Neural progenitor cell (in vitro differentiated cells): ENCODE measurements around the gene ATP8B4. TPM values are rescaled to one million over a fixed set of nuclear protein-coding genes. Genes with fewer than 3 reads are reported as not detected.

Experiments
- DNase-seq: peaks from one replicate; pipeline ENCODE4 v3.0.0-alpha.2; 2016; ENCODE audit warnings: low spot score
- H2AFZ ChIP-seq: fragments of 200-600 bp; sonication (generic); replicated peaks from 2 replicates; pipeline ENCODE4 v1.6.1; 2016; ENCODE audit warnings: antibody characterized with exemption
- H3F3A ChIP-seq: fragments of 200-600 bp; sonication (generic); 2 replicates; pipeline ENCODE4 v1.6.1; 2016; ENCODE audit warnings: antibody characterized with exemption, low read depth
- H3K27ac ChIP-seq: fragments of 200-600 bp; sonication (generic); 2 replicates; pipeline ENCODE4 v1.5.1; 2016; ENCODE audit warnings: mild to moderate bottlenecking
- H3K27me3 ChIP-seq: fragments of 200-600 bp; sonication (generic); 2 replicates; pipeline ENCODE4 v1.6.1; 2016; ENCODE audit warnings: mild to moderate bottlenecking, moderate library complexity
- H3K36me3 ChIP-seq: fragments of 200-600 bp; sonication (generic); 2 replicates; pipeline ENCODE4 v1.5.1; 2016
- H3K4me1 ChIP-seq: fragments of 200-600 bp; sonication (generic); 2 replicates; pipeline ENCODE4 v1.6.1; 2016; ENCODE audit warnings: mixed run types
- H3K4me2 ChIP-seq: fragments of 200-600 bp; sonication (generic); 2 replicates; pipeline ENCODE4 v1.6.1; 2016
- H3K4me3 ChIP-seq: fragments of 200-600 bp; sonication (generic); 2 replicates; pipeline ENCODE4 v1.5.1; 2016
- H3K79me2 ChIP-seq: fragments of 200-600 bp; sonication (generic); 2 replicates; pipeline ENCODE4 v1.6.1; 2016; ENCODE audit warnings: low read depth
- H3K9ac ChIP-seq: fragments of 200-600 bp; sonication (generic); 2 replicates; pipeline ENCODE4 v1.6.1; 2016
- H3K9me3 ChIP-seq: fragments of 200-600 bp; sonication (generic); 2 replicates; pipeline ENCODE4 v1.5.1; 2016; ENCODE audit warnings: low read depth
- H4K20me1 ChIP-seq: fragments of 200-600 bp; sonication (generic); 2 replicates; pipeline ENCODE4 v1.6.1; 2016; ENCODE audit warnings: low read depth
- H3K27ac Mint-ChIP-seq: 3 replicates; pipeline ENCODE4 v1.8.0; 2021; ENCODE audit warnings: mixed read lengths
- H3K27me3 Mint-ChIP-seq: 2 replicates; pipeline ENCODE4 v1.8.0; 2022; ENCODE audit warnings: low read depth, mild to moderate bottlenecking, inconsistent platforms, moderate library complexity, mixed read lengths; ENCODE audit not compliant: insufficient read depth
- H3K36me3 Mint-ChIP-seq: 3 replicates; pipeline ENCODE4 v1.8.0; 2021; ENCODE audit warnings: mixed read lengths
- H3K4me1 Mint-ChIP-seq: 3 replicates; pipeline ENCODE4 v1.8.0; 2021; ENCODE audit warnings: mixed read lengths
- H3K4me3 Mint-ChIP-seq: 3 replicates; pipeline ENCODE4 v1.8.0; 2021; ENCODE audit warnings: mild to moderate bottlenecking, moderate library complexity, mixed read lengths
- H3K9me3 Mint-ChIP-seq: 3 replicates; pipeline ENCODE4 v1.8.0; 2020; ENCODE audit warnings: mixed read lengths
- CTCF ChIP-seq: fragments of 200-600 bp; sonication (generic); IDR thresholded peaks from 2 replicates; pipeline ENCODE4 v1.5.1; 2017; ENCODE audit warnings: antibody characterized with exemption, mild to moderate bottlenecking
- EZH2 ChIP-seq: fragments of 200-600 bp; sonication (generic); IDR thresholded peaks from 2 replicates; pipeline ENCODE4 v1.6.1; 2017; ENCODE audit warnings: antibody characterized with exemption, mild to moderate bottlenecking, moderate library complexity
- EZH2phosphoT487 ChIP-seq: fragments of 200-600 bp; sonication (generic); IDR thresholded peaks from 2 replicates; pipeline ENCODE4 v1.6.1; 2017; ENCODE audit warnings: antibody characterized with exemption
- total RNA-seq: library from RNA; depleted of rRNA; stranded (reverse); fragments of >200 nt; gene quantifications from 2 replicates; pipeline ENCODE4 v1.2.3, GENCODE V29; 2015; ENCODE audit warnings: low replicate concordance

The ATP8B4 gene
- total RNA-seq, 1 donor from 2014 or later, result 2.7 TPM

- H3K9ac ChIP-seq, result no peak overlapping the region
- H2AFZ ChIP-seq, result no peak overlapping the region
- no peaks in the 10 kb centered on the region for H3K36me3 ChIP-seq
- H3K27ac ChIP-seq, result no peak overlapping the region
- H4K20me1 ChIP-seq, result no peaks in the 10 kb centered on the region
- no peak for DNase-seq
- Mint-ChIP-seq H3K4me1 (no peaks in the 10 kb centered on the region), H3K36me3 (no peaks in the 10 kb centered on the region), H3K27ac (no peak overlapping the region), H3K4me3 (no peak overlapping the region), H3K9me3 (no peaks in the 10 kb centered on the region), H3K27me3 (no peaks in the 10 kb centered on the region)
- H3K4me1 ChIP-seq, result peaks cover 8% of the 10 kb centered on the region
- TF ChIP-seq EZH2phosphoT487, result no peak
- no peak overlapping the region for H3K4me3 ChIP-seq
- H3K9me3 ChIP-seq, result no peaks in the 10 kb centered on the region
- no peaks in the 10 kb centered on the region for H3K79me2 ChIP-seq
- no peaks in the 10 kb centered on the region for H3K27me3 ChIP-seq
- no peak overlapping the region for H3K4me2 ChIP-seq
- no peaks in the 10 kb centered on the region for H3F3A ChIP-seq
Measured at GRCh38 chr15:50075319-50075718, 43.7 kb downstream of the ATP8B4 start.

GRCh38 chr15:50071551-50072258 lies 47.3 kb downstream of the ATP8B4 start:
- H3K79me2 ChIP-seq, result no peaks in the 10 kb centered on the region
- no peak overlapping the region for H3K9ac ChIP-seq
- H3K4me3 Mint-ChIP-seq, result no peak overlapping the region
- no peaks in the 10 kb centered on the region for H3K9me3 ChIP-seq
- no peak overlapping the region for H3K27ac Mint-ChIP-seq
- H2AFZ ChIP-seq, result no peak overlapping the region
- no peaks in the 10 kb centered on the region for H3K9me3 Mint-ChIP-seq
- no peaks in the 10 kb centered on the region for H4K20me1 ChIP-seq
- TF ChIP-seq EZH2 (no peak), EZH2phosphoT487 (no peak), CTCF (no peak)
- H3K27me3 Mint-ChIP-seq, result no peaks in the 10 kb centered on the region
- H3K36me3 ChIP-seq, result no peaks in the 10 kb centered on the region
- H3K27ac ChIP-seq, result no peak overlapping the region
- H3F3A ChIP-seq, result no peaks in the 10 kb centered on the region
- no peak for DNase-seq
- H3K4me3 ChIP-seq, result no peak overlapping the region
- no peak overlapping the region for H3K4me2 ChIP-seq
- no peaks in the 10 kb centered on the region for H3K36me3 Mint-ChIP-seq
- H3K27me3 ChIP-seq, result no peaks in the 10 kb centered on the region
- peaks cover 4% of the 10 kb centered on the region for H3K4me1 ChIP-seq
- no peaks in the 10 kb centered on the region for H3K4me1 Mint-ChIP-seq

GRCh38 chr15:50068016-50068415 lies 51.0 kb downstream of the ATP8B4 start:
- Mint-ChIP-seq H3K9me3 (no peaks in the 10 kb centered on the region), H3K4me1 (no peaks in the 10 kb centered on the region), H3K4me3 (no peak overlapping the region), H3K27ac (no peak overlapping the region), H3K27me3 (no peaks in the 10 kb centered on the region), H3K36me3 (no peaks in the 10 kb centered on the region)
- no peak overlapping the region for H3K9ac ChIP-seq
- H3K79me2 ChIP-seq, result no peaks in the 10 kb centered on the region
- no peaks in the 10 kb centered on the region for H3K9me3 ChIP-seq
- no peaks in the 10 kb centered on the region for H3K36me3 ChIP-seq
- TF ChIP-seq EZH2phosphoT487, result no peak
- TF ChIP-seq CTCF, result peak; percentile 6
- no peak for TF ChIP-seq EZH2
- no peak for DNase-seq
- H2AFZ ChIP-seq, result no peak overlapping the region
- H4K20me1 ChIP-seq, result no peaks in the 10 kb centered on the region
- H3F3A ChIP-seq, result no peaks in the 10 kb centered on the region
- no peak overlapping the region for H3K4me3 ChIP-seq
- no peak overlapping the region for H3K4me2 ChIP-seq
- peaks cover 9% of the 10 kb centered on the region for H3K4me1 ChIP-seq
- no peak overlapping the region for H3K27ac ChIP-seq
- H3K27me3 ChIP-seq, result no peaks in the 10 kb centered on the region

- Mint-ChIP-seq H3K36me3 (no peaks in the 10 kb centered on the region), H3K27me3 (no peaks in the 10 kb centered on the region), H3K4me3 (no peak overlapping the region), H3K9me3 (no peaks in the 10 kb centered on the region), H3K4me1 (no peaks in the 10 kb centered on the region), H3K27ac (no peak overlapping the region)
- Histone ChIP-seq H4K20me1 (no peaks in the 10 kb centered on the region), H3K4me1 (peaks cover 9% of the 10 kb centered on the region), H3K4me2 (no peak overlapping the region), H3K79me2 (no peaks in the 10 kb centered on the region), H3K9me3 (no peaks in the 10 kb centered on the region), H3K9ac (no peak overlapping the region), H3F3A (no peaks in the 10 kb centered on the region), H3K27me3 (no peaks in the 10 kb centered on the region), H3K4me3 (no peak overlapping the region), H2AFZ (peak overlapping the region; percentile 35), H3K27ac (no peak overlapping the region), H3K36me3 (no peaks in the 10 kb centered on the region)
- no peak for DNase-seq
- no peak for TF ChIP-seq CTCF
- TF ChIP-seq EZH2, result no peak
- TF ChIP-seq EZH2phosphoT487, result no peak
Measured at GRCh38 chr15:50067254-50067653, 51.8 kb downstream of the ATP8B4 start.
